ENCODE data around the gene CASZ1. TPM values are rescaled to one million over a fixed set of nuclear protein-coding genes. Genes with fewer than 3 reads are reported as not detected.

Gene CASZ1
- total and polyA plus RNA-seq, 5 donors from 2014 or later: 0.57 to 55.1 (median 1.1) TPM

DNA sequence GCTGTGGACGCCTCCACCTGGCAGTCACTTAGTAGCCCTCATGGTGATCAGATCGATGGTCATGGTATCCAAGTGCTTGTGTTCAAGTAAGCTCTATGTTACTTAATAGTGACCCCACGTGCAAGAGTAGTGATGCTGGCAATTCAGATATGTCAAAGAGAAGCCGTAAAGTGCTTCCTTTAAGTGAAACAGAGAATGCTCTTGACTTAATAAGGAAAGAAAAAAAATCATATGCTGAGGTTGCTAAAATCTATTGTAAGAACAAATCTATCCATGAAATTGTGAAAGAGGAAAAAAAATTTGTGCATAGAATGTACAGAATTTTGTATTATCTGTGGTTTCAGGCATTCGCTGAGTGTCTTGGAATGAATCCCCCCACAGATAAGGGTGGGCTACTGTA, 207.8 kb downstream of the CASZ1 start:
- peaks cover 2% of the 10 kb centered on the region for H3K36me3 ChIP-seq (ENCODE audit: control insufficient read depth, insufficient read depth, low read length)
- H3K36me3 Mint-ChIP-seq: no peaks in the 10 kb centered on the region
- peaks cover 0 to 1% (median 0%) of the 10 kb centered on the region in 7 donors for H3K9me3 Mint-ChIP-seq
- no peak overlapping the region for H3K4me3 Mint-ChIP-seq
- no peak overlapping the region for H3K4me3 ChIP-seq (ENCODE audit: low read depth, low read length)
- H3K27me3 Mint-ChIP-seq: no peaks in the 10 kb centered on the region
- DNase-seq (no peak), ATAC-seq (ENCODE audit: low read depth in 2 of 2) (no peak)
- H3K27ac Mint-ChIP-seq: no peak overlapping the region
- H3K27ac ChIP-seq (ENCODE audit: insufficient read depth, low read length, poor library complexity, severe bottlenecking): no peak overlapping the region
- no peaks in the 10 kb centered on the region for H3K4me1 ChIP-seq (ENCODE audit: control insufficient read depth, insufficient read depth, low read length, poor library complexity, severe bottlenecking)
- peaks cover 0 to 12% (median 5%) of the 10 kb centered on the region in 4 donors for H3K4me1 Mint-ChIP-seq
- H3K9me3 ChIP-seq (ENCODE audit: control insufficient read depth in 2 of 2, low read length in 2 of 2): no peaks in the 10 kb centered on the region
- no peaks in the 10 kb centered on the region for H3K27me3 ChIP-seq (ENCODE audit: control insufficient read depth, insufficient read depth, low read length)

Other genes with a start within 250 kb of the CASZ1 start
- 132 TPM for gene TARDBP, start 216.0 kb upstream of the CASZ1 start, total RNA-seq
- gene TARDBP, start 216.0 kb upstream of the CASZ1 start, polyA plus RNA-seq: 10 to 100 TPM; 65.1 to 91.9 (median 74.8) TPM

Data from CD4-positive, CD25-positive, alpha-beta regulatory T cell (primary cell).